K562 (cell line): Measurements from ENCODE around the gene NMNAT1. TPM values are rescaled to one million over a fixed set of nuclear protein-coding genes. Genes with fewer than 3 reads are reported as not detected.

Experiments
- ATAC-seq: fragments of 200-7000 bp; cut with Tn5 transposase; 3 replicates; pipeline ENCODE4 v1.9.1; 2020; ENCODE audit warnings: moderate library complexity
- BruUV-seq: library from RNA; stranded (reverse); fragments of 400-500 nt; replicated peaks from 2 replicates; lab custom pipeline; 2021; lab: Mats Ljungman, UMichigan
- CTCF ChIA-PET: fragments of 300-600 bp; formaldehyde crosslinking; extraction: SDS; loops from one replicate; lab custom pipeline; 2021; ENCODE audit warnings: low intra/inter-chr PET ratio; lab: Yijun Ruan, JAX
- POLR2A ChIA-PET: fragments of 300-600, 350-650 bp; sonication (Branson Sonifier 250); formaldehyde crosslinking; extraction: SDS; loops from one replicate; lab custom pipeline; 2021; ENCODE audit warnings: antibody characterized with exemption, inconsistent platforms; lab: Yijun Ruan, JAX
- DNase-seq, 4 experiments: peaks; one replicate each; pipeline versions ENCODE4 v3.0.0 to v3.0.0-alpha.2; 2011 to 2018; ENCODE audit warnings: low spot score in 3 of 4, mixed read lengths in 3 of 4; ENCODE audit errors: extremely low read depth in 1 of 4
- FAIRE-seq: peaks from 2 replicates; lab custom pipeline; 2011; peaks lifted over from hg19 to GRCh38; lab: Jason Lieb, UNC
- H2AFZ ChIP-seq: 2 replicates; pipeline ENCODE4 v1.6.0; 2011; ENCODE audit warnings: low read depth, low read length, control low read depth, inconsistent platforms
- H3K27ac ChIP-seq: fragments of 200-600 bp; 3 replicates; pipeline ENCODE4 v1.8.0; 2011; ENCODE audit warnings: low read depth, mild to moderate bottlenecking, control low read depth, inconsistent platforms, low read length, moderate library complexity, mixed read lengths; ENCODE audit errors: extremely low read depth
- H3K27me3 ChIP-seq, 2 experiments: fragments of 300-600 bp in 1 of 2; 2 replicates in 1 of 2; 3 replicates in 1 of 2; pipeline versions ENCODE4 v1.6.0 to v1.8.0; 2011; ENCODE audit warnings: inconsistent platforms in 2 of 2, low read length in 2 of 2, mild to moderate bottlenecking in 1 of 2, mixed read lengths in 1 of 2, moderate library complexity in 1 of 2; ENCODE audit not compliant: control insufficient read depth in 2 of 2, insufficient read depth in 2 of 2
- H3K36me3 ChIP-seq: fragments of 300-600 bp; 3 replicates; pipeline ENCODE4 v1.8.0; 2011; ENCODE audit warnings: mild to moderate bottlenecking, low read length, inconsistent platforms; ENCODE audit not compliant: control insufficient read depth, insufficient read depth
- H3K4me1 ChIP-seq, 2 experiments: fragments of 200-600 bp in 1 of 2; replicated peaks in 1 of 2; 2 replicates in 1 of 2; 3 replicates in 1 of 2; pipeline versions ENCODE4 v1.5.1 to v1.8.0; 2011; ENCODE audit warnings: inconsistent platforms in 2 of 2, low read length in 2 of 2, mild to moderate bottlenecking in 1 of 2, mixed read lengths in 1 of 2, moderate library complexity in 1 of 2; ENCODE audit not compliant: control insufficient read depth in 2 of 2, insufficient read depth in 2 of 2
- H3K4me2 ChIP-seq: 2 replicates; pipeline ENCODE4 v1.6.1; 2011; ENCODE audit warnings: low read length, control low read depth, inconsistent platforms, mixed read lengths; ENCODE audit not compliant: insufficient read depth
- H3K4me3 ChIP-seq: fragments of 200-600 bp; sonication (generic), shearing (Covaris generic); 2 replicates; pipeline ENCODE4 v1.5.1; 2016; ENCODE audit warnings: control low read depth, inconsistent platforms
- H3K79me2 ChIP-seq: fragments of 200-600 bp; 3 replicates; pipeline ENCODE4 v1.8.0; 2011; ENCODE audit warnings: low read length, inconsistent platforms; ENCODE audit not compliant: control insufficient read depth, insufficient read depth
- H3K9ac ChIP-seq, 2 experiments: 2 replicates each; pipeline versions ENCODE4 v1.6.0 to v1.6.1; 2011; ENCODE audit warnings: low read depth in 2 of 2, low read length in 2 of 2, control low read depth in 1 of 2, inconsistent platforms in 1 of 2, mild to moderate bottlenecking in 1 of 2, mixed read lengths in 1 of 2; ENCODE audit not compliant: insufficient read depth in 1 of 2
- H3K9me1 ChIP-seq: one replicate; pipeline ENCODE4 v1.6.0; 2011; ENCODE audit warnings: inconsistent platforms, mild to moderate bottlenecking, low read length, moderate library complexity; ENCODE audit not compliant: control insufficient read depth, insufficient read depth
- H3K9me3 ChIP-seq: replicated peaks from 2 replicates; pipeline ENCODE4 v1.5.1; 2011; ENCODE audit warnings: low read depth, low read length, inconsistent platforms; ENCODE audit not compliant: control insufficient read depth, insufficient read depth
- H4K20me1 ChIP-seq: replicated peaks from 2 replicates; pipeline ENCODE4 v1.6.1; 2011; ENCODE audit warnings: low read length, inconsistent platforms, mixed read lengths; ENCODE audit not compliant: control insufficient read depth, insufficient read depth
- ARID4B ChIP-seq: sonication (generic); formaldehyde crosslinking; IDR thresholded peaks from 2 replicates; pipeline ENCODE4 v1.8.0; 2022; ENCODE audit warnings: mild to moderate bottlenecking, missing genetic modification reagents
- GTF2A2 ChIP-seq: IDR thresholded peaks from 2 replicates; pipeline ENCODE4 v1.6.1; 2016; ENCODE audit warnings: mild to moderate bottlenecking, missing genetic modification characterization, missing compliant biosample characterization
- HNRNPK ChIP-seq: fragments of 200-400 bp; formaldehyde crosslinking; IDR thresholded peaks from one replicate; pipeline ENCODE4 v1.6.1; 2018; ENCODE audit warnings: mild to moderate bottlenecking, low read depth, low read length; ENCODE audit not compliant: poor library complexity, severe bottlenecking
- IFI16 ChIP-seq: fragments of 250-450 bp; sonication (Bioruptor Pico); IDR thresholded peaks from 2 replicates; pipeline ENCODE4 v2.1.2; 2022; ENCODE audit warnings: mild to moderate bottlenecking, inconsistent platforms
- MITF ChIP-seq: IDR thresholded peaks from 2 replicates; pipeline ENCODE4 v1.6.1; 2014; ENCODE audit warnings: antibody characterized with exemption
- POLR2A ChIP-seq: fragments of 450-650 bp; conservative IDR thresholded peaks from 2 replicates; pipeline ENCODE4 v1.6.1; 2016
- RAD21 ChIP-seq, 2 experiments: fragments of 250-450 bp in 1 of 2; fragments of 450-650 bp in 1 of 2; sonication (Bioruptor Pico) in 1 of 2; formaldehyde crosslinking in 1 of 2; IDR thresholded peaks in 1 of 2; conservative IDR thresholded peaks in 1 of 2; 2 replicates each; pipeline versions ENCODE4 v1.4.0 to v1.8.0; 2020 to 2022; ENCODE audit warnings: mild to moderate bottlenecking in 2 of 2, moderate library complexity in 1 of 2
- RUNX1 ChIP-seq: sonication (generic); IDR thresholded peaks from 2 replicates; pipeline ENCODE4 v1.6.1; 2016; ENCODE audit warnings: antibody characterized with exemption, low read depth
- SIN3B ChIP-seq: fragments of 450-650 bp; IDR thresholded peaks from 2 replicates; pipeline ENCODE4 v1.6.1; 2017; ENCODE audit warnings: low read depth, mild to moderate bottlenecking, moderate library complexity
- SUPT5H ChIP-seq: fragments of 450-650 bp; IDR thresholded peaks from 2 replicates; pipeline ENCODE4 v1.6.1; 2016
- ZBTB9 ChIP-seq: fragments of 450-650 bp; formaldehyde crosslinking; IDR thresholded peaks from 2 replicates; pipeline ENCODE4 v1.4.0; 2020; ENCODE audit warnings: mild to moderate bottlenecking, moderate library complexity
- ZFP36 ChIP-seq: fragments of 150-350 bp; IDR thresholded peaks from 2 replicates; pipeline ENCODE4 v1.6.1; 2018; ENCODE audit warnings: low read length, low read depth; ENCODE audit not compliant: partially characterized antibody
- ZNF12 ChIP-seq: sonication (generic); formaldehyde crosslinking; IDR thresholded peaks from 2 replicates; pipeline ENCODE4 v1.4.0; 2020; ENCODE audit warnings: mild to moderate bottlenecking, missing genetic modification reagents
- ZNF239 ChIP-seq: fragments of 250-450 bp; sonication (Bioruptor Pico); IDR thresholded peaks from 2 replicates; pipeline ENCODE4 v1.4.0; 2020; ENCODE audit warnings: mild to moderate bottlenecking
- WGBS: fragments of 100-300 bp; shearing (Covaris generic); methylation state at CpG from one replicate; pipeline ENCODE4 v1.1.6; 2016; ENCODE audit warnings: low coverage, mixed read lengths; ENCODE audit not compliant: insufficient coverage; ENCODE audit errors: missing lambda C conversion rate; 5-methylcytosine and 5-hydroxymethylcytosine counted together
- in situ Hi-C: fragments of 300-500 bp; cut with MboI; formaldehyde crosslinking; loops from 4 replicates; pipeline ENCODE4 v1.15.0; 2018; ENCODE audit warnings: inconsistent platforms, mixed read lengths
- intact Hi-C: fragments of 100-400 bp; cut with micrococcal nuclease; formaldehyde crosslinking; loops from 2 replicates; pipeline ENCODE4 v1.14.2; 2022
- polyA plus RNA-seq, 8 experiments: library from polyadenylated mRNA; depleted of rRNA in 4 of 8; stranded (reverse) in 5 of 8; unstranded in 3 of 8; fragments of >200 nt; fragmentation: Nextera tagmentation in 2 of 8; fragmentation: Illumina TruSeq in 1 of 8; extraction: Ambion mirVana in 2 of 8; extraction: Trizol in 1 of 8; gene quantifications; 2 replicates each; pipeline versions ENCODE4 v1.2.1 to v1.2.3, GENCODE V29; 2011 to 2014; ENCODE audit warnings: inconsistent platforms in 1 of 8, missing spikeins in 1 of 8
- total RNA-seq, 7 experiments: library from RNA; depleted of rRNA in 6 of 7; stranded (reverse); fragments of >200 nt in 6 of 7; fragmentation: Illumina TruSeq in 2 of 7; extraction: Trizol in 2 of 7; gene quantifications; 2 replicates each; pipeline versions ENCODE4 v1.2.1 to v1.2.3, GENCODE V29; 2011 to 2021; ENCODE audit warnings: low replicate concordance in 1 of 7

Gene NMNAT1
- total and polyA plus RNA-seq, 9 of the 15 experiments (the other 6 are each of a cell fraction or from before 2014, with no cell fraction given) = 5.1 to 14.6 (median 12.1) TPM

DNA sequence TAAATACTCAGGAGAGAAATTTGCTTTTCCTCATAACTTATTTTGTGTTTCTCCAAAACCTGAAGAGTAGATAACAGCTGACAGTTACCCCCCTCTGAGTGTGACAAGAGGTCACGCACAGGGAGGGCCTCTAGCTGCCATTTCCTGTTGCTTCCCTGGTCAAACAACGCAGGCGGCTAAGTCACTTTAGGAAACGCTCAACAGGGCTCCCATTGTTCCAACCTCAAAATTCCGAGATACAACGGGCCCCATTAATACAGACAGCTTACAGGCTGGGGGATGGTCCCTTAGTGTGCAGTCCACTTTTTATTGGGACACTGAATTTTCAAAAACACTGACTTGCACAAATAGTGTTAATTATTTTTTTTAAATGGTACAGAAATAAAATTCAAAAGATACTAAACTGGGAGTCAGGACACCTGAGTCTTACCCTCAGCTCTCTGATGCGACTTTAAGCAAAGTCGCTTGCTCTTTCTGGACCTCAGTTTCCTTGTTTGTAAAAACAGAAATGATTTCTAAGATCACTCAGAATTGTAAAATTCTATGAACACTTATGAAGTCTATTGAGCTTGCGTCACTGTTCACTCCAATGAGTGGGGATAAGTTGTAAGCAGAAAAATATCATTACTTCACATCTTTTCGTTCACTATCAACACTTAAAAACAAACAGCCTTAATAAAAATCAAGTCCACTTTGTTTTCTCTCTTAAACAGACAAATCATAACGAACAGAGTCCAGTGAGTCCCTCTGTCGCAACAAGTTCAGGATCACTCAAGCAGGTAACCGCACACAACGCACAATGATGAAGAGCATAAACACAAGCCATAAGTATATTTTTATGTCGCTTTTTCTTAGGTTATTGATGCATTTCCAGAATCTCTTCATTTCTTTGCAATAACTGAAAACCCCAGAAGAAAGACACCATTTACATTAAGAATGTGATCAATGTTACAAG is 13.6 kb upstream of the NMNAT1 start:
- ChIA-PET CTCF (interaction anchor here (0.7 kb wide), 2 partner anchors 9 to 145 kb away, joined by 3 to 4 read pairs; no protein-coding TSS in a partner anchor), POLR2A (interaction anchor here (0.8 to 2.2 kb wide), 7 partner anchors 9 to 103 kb away, joined by 3 to 14 read pairs (median 4); partner anchors contain the start of genes CTNNBIP1, LZIC, NMNAT1 and UBE4B)
- Histone ChIP-seq H3K4me3 (no peak overlapping the region; the same call in 1 of the 2 replicates), H3K27me3 (no peaks in the 10 kb centered on the region), H3K9me3 (no peaks in the 10 kb centered on the region), H3K36me3 (peaks cover 46% of the 10 kb centered on the region; the same call in 2 of the 3 replicates), H3K9ac (peak overlapping the region; percentile 59 to 73; a peak in 3 of 4 replicates), H3K27ac (peak overlapping the region; percentile 86), H4K20me1 (no peaks in the 10 kb centered on the region), H3K9me1 (no peaks in the 10 kb centered on the region), H3K4me2 (peak overlapping the region; percentile 54), H2AFZ (peak overlapping the region; percentile 79), H3K79me2 (0 out of 3 replicates have a peak, but pooled peaks cover 2% of the 10 kb centered on the region), H3K4me1 (peaks cover 11 to 18% of the 10 kb centered on the region in 2 experiments; a peak in 4 of 5 replicates)
- WGBS = 26% methylated on average over 15 of the region's 15 CpGs
- intact Hi-C loops = no loop called here
- in situ Hi-C loops = no loop called here
- FAIRE-seq (peak; percentile 92), DNase-seq (peak; percentile 63 to 91 (median 78)), ATAC-seq (peak; percentile 96)
- no TSS peak for BruUV-seq
- TF ChIP-seq RUNX1 = no peak
- peak; percentile 12 to 22; a peak in 2 of 4 replicates for TF ChIP-seq RAD21 (CRISPR knock-in tag; conservative IDR thresholded peaks at IDR 0.05 in 1 of 2, IDR thresholded peaks at IDR 0.05 in 1 of 2)
- 0 out of 2 replicates have a peak, but pooled peaks have one; percentile 8 for TF ChIP-seq IFI16 (CRISPR knock-in tag)
- no peak for TF ChIP-seq SIN3B
- peak; percentile 63 for TF ChIP-seq ZNF239 (CRISPR knock-in tag)
- no peak for TF ChIP-seq ZNF12 (CRISPR knock-in tag)
- TF ChIP-seq ARID4B (CRISPR knock-in tag) = no peak
- no peak for TF ChIP-seq ZFP36
- peak; percentile 69 for TF ChIP-seq POLR2A
- TF ChIP-seq HNRNPK = no peak
- TF ChIP-seq GTF2A2 = no peak
- peak; percentile 63; the same call in 1 of the 2 replicates for TF ChIP-seq MITF
- TF ChIP-seq ZBTB9 = no peak
- peak; percentile 54 for TF ChIP-seq SUPT5H
